ENCODE data around the gene MAP2K1.

- TF ChIP-seq POLR2A (IDR thresholded peaks at IDR 0.05; ENCODE audit: low read depth, low read length) (no peak), RAD21 (IDR thresholded peaks at IDR 0.05; ENCODE audit: low read length) (no peak), CHD1 (IDR thresholded peaks at IDR 0.05; ENCODE audit: low read depth, low read length) (no peak), CTCF (conservative IDR thresholded peaks at IDR 0.05; ENCODE audit: low read depth, low read length) (no peak), MAZ (IDR thresholded peaks at IDR 0.05; ENCODE audit: borderline replicate concordance, low read depth, low read length) (no peak), CEBPB (IDR thresholded peaks at IDR 0.05; ENCODE audit: low read depth, low read length) (no peak), SMC3 (IDR thresholded peaks at IDR 0.05; ENCODE audit: low read depth, low read length) (no peak), BHLHE40 (IDR thresholded peaks at IDR 0.05; ENCODE audit: low read depth, low read length) (no peak), FOS (IDR thresholded peaks at IDR 0.05; ENCODE audit: low read depth, low read length) (no peak), NFE2L2 (IDR thresholded peaks at IDR 0.05; ENCODE audit: low read depth, low read length) (no peak), MAFK (IDR thresholded peaks at IDR 0.05; ENCODE audit: low read depth, low read length) (no peak)
- TF ChIP-seq, protein P1, sequence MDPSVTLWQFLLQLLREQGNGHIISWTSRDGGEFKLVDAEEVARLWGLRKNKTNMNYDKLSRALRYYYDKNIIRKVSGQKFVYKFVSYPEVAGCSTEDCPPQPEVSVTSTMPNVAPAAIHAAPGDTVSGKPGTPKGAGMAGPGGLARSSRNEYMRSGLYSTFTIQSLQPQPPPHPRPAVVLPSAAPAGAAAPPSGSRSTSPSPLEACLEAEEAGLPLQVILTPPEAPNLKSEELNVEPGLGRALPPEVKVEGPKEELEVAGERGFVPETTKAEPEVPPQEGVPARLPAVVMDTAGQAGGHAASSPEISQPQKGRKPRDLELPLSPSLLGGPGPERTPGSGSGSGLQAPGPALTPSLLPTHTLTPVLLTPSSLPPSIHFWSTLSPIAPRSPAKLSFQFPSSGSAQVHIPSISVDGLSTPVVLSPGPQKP (IDR thresholded peaks at IDR 0.05; ENCODE audit: borderline replicate concordance, low read depth, low read length) = no peak
Measured at GRCh38 chr15:66508293-66508883, 121.7 kb downstream of the MAP2K1 start.

Data from IMR-90 (cell line).